Thoracic aorta (tissue), 2 donors: Measurements from ENCODE around the gene GNG5. TPM values are rescaled to one million over a fixed set of nuclear protein-coding genes. Genes with fewer than 3 reads are reported as not detected.

ENCODE experiments used
- ATAC-seq: fragments of 150-250 bp; one replicate; pipeline ENCODE4 v1.8.0; 2017; ENCODE audit warnings: low read depth; ENCODE audit not compliant: insufficient number of reproducible peaks, low FRiP score
- DNase-seq: peaks from one replicate; pipeline ENCODE4 v3.0.0-alpha.2; 2020; ENCODE audit warnings: low spot score
- H3K27ac ChIP-seq, 2 donors: fragments of 200-600 bp; sonication (generic); 1 replicate in 1 of 2; 2 replicates in 1 of 2; pipeline ENCODE4 v1.5.1; 2016; ENCODE audit warnings: mild to moderate bottlenecking in 2 of 2, moderate library complexity in 2 of 2
- H3K27me3 ChIP-seq: fragments of 200-600 bp; sonication (generic); replicated peaks from 2 replicates; pipeline ENCODE4 v1.6.0; 2016; ENCODE audit warnings: mild to moderate bottlenecking; ENCODE audit not compliant: insufficient read depth
- H3K36me3 ChIP-seq: fragments of 200-600 bp; sonication (generic); one replicate; pipeline ENCODE4 v1.5.1; 2016
- H3K4me1 ChIP-seq, 2 donors: fragments of 200-600 bp; sonication (generic); 1 replicate in 1 of 2; 2 replicates in 1 of 2; pipeline versions ENCODE4 v1.5.1 to v1.6.0; 2016; ENCODE audit warnings: low read depth in 2 of 2, mild to moderate bottlenecking in 1 of 2; ENCODE audit not compliant: control insufficient read depth in 1 of 2
- H3K4me3 ChIP-seq: fragments of 200-600 bp; sonication (generic); 2 replicates; pipeline ENCODE4 v1.5.1; 2016; ENCODE audit warnings: mild to moderate bottlenecking
- H3K9me3 ChIP-seq: fragments of 200-600 bp; sonication (generic); 2 replicates; pipeline ENCODE4 v1.5.1; 2016
- total RNA-seq, 2 donors: library from RNA; depleted of rRNA; stranded (reverse); fragments of >200 nt; gene quantifications; one replicate each; pipeline versions ENCODE4 v1.1.0 to v1.2.3, GENCODE V29; 2016
- TF ChIP-seq, protein P1 (sequence below): fragments of 200-600 bp; sonication (generic); IDR thresholded peaks from one replicate; pipeline ENCODE4 v1.5.1; 2019; ENCODE audit warnings: antibody characterized with exemption

The GNG5 gene
- total RNA-seq = 100 to 1,000 TPM in 1 of 2 donors, 10 to 100 TPM in 1; 87.2 to 128 TPM

DNA sequence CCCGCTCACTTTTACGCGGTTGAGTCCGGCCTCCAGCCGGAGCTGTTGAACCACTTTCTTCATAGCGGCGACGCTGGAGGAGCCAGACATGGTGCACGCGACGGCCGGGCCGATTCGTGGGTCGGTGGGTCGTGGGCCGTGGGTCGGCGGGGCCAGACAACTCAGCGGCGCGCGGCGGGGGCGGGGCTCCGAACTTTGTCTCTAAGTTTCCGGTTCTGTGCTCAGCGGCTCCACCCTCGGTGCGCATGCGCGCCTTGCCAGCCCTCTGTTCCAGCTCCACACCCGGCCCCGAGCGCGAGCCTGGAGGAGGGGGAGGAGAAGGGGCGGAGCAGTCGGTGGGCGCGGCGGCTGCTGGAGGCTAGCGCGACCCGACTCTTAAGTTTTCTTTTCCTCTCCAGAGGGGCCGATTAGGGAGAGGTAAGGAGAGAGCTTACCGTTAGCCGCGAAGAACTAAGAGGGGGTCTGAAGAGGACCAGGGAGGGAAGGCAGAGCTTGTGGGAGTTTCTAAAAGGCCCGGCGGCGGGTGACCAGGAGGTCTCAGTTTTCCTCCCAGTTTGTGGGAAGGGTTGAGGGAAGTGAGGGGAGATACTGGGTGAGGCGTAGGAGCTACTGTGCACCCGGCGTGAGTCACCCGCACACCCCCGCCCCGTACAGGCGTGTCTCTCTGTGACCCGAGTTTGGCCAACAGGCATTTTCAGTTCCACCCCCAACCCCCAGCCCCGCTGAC lies at the start of gene GNG5, which contains the start of gene SPATA1:
TSS of gene GNG5 (minus strand) at position 580 of the 727 bp plus-strand sequence. CDS start at position 90, 490 bp downstream.
TSS of gene SPATA1 (plus strand) at position 385 of the 727 bp plus-strand sequence. CDS start 9,974 bp downstream, outside the sequence.
- H3K27ac ChIP-seq = peak within 1 kb of the TSS; percentile 91 to 92
- H3K36me3 ChIP-seq = no peaks in the 10 kb centered on the region
- no peaks in the 10 kb centered on the region for H3K27me3 ChIP-seq
- H3K4me3 ChIP-seq = peak within 1 kb of the TSS; percentile 71
- ATAC-seq (peak; percentile 96), DNase-seq (peak; percentile 95)
- H3K4me1 ChIP-seq = peaks cover 28 to 41% of the 10 kb centered on the region in 2 donors
- H3K9me3 ChIP-seq = no peaks in the 10 kb centered on the region
- TF ChIP-seq, protein P1, sequence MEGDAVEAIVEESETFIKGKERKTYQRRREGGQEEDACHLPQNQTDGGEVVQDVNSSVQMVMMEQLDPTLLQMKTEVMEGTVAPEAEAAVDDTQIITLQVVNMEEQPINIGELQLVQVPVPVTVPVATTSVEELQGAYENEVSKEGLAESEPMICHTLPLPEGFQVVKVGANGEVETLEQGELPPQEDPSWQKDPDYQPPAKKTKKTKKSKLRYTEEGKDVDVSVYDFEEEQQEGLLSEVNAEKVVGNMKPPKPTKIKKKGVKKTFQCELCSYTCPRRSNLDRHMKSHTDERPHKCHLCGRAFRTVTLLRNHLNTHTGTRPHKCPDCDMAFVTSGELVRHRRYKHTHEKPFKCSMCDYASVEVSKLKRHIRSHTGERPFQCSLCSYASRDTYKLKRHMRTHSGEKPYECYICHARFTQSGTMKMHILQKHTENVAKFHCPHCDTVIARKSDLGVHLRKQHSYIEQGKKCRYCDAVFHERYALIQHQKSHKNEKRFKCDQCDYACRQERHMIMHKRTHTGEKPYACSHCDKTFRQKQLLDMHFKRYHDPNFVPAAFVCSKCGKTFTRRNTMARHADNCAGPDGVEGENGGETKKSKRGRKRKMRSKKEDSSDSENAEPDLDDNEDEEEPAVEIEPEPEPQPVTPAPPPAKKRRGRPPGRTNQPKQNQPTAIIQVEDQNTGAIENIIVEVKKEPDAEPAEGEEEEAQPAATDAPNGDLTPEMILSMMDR = no peak

DNA sequence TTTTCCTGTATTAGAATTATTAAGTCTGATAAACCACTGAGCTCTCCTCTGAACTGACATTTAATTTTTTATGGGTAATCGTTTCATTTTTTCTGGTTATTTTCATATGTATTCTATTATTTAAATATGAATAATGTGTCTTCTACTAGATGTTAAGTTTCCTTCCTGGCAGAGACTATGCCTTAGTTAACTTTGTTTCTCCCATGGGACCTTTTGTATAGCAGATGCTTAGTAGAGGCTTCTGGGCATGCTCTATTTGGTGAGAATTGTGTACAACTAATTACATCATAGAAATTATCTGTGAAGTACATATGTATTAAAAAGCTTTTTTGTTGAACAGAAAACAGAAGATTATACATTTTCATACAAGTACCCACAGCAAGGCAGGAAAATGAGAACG lies 44.4 kb upstream of the GNG5 start:
- no peak for DNase-seq
- Histone ChIP-seq H3K9me3 (no peaks in the 10 kb centered on the region), H3K36me3 (no peaks in the 10 kb centered on the region), H3K27ac (no peak overlapping the region), H3K27me3 (no peaks in the 10 kb centered on the region), H3K4me3 (no peak overlapping the region), H3K4me1 (peaks cover 0 to 8% of the 10 kb centered on the region in 2 donors)
- ATAC-seq = no peak
- TF ChIP-seq, protein P1 = no peak

DNA sequence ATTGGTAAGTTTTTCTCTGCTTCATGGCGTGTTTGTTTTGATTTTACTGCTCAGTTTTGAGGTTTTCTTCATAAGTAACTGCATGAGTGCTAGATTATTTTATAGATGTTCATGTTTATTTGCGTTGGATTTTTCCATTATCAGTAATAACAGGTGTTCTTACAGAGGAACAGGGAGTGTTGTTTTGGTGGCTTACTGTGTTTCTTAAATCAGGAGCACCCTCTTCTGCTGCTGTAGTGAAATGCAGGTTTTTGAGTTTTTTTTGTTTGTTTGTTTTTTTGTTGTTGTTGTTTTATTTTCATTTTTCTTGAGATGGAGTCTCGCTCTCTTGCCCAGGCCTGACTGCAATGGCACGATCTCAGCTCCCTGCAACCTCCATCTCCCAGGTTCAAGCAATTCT lies 35.3 kb upstream of the GNG5 start:
- no peaks in the 10 kb centered on the region for H3K27me3 ChIP-seq
- peaks cover 5% of the 10 kb centered on the region for H3K36me3 ChIP-seq
- TF ChIP-seq, protein P1 = no peak
- no peak overlapping the region for H3K4me3 ChIP-seq
- H3K9me3 ChIP-seq = no peaks in the 10 kb centered on the region
- DNase-seq = no peak
- H3K4me1 ChIP-seq = no peaks in the 10 kb centered on the region
- ATAC-seq = no peak
- H3K27ac ChIP-seq = no peak overlapping the region

DNA sequence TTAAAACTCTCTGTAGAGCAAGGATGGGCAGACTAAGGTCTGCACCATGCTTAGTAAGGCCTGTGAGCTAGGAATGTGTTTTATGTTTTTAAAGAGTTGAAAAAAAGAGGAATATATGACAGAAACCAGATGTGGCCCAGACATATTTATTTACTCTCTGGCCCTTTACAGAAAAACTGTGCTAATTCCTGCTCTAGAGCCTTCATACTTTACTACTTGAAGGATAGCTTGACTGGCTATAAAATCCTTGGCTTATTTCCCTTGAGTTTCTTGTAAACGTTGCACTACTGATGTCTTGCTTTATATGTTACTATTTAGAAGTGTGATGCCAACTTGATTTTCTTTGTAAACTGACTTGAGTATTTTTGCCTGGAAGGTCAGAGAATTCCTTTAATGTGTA lies 34.4 kb upstream of the GNG5 start:
- DNase-seq (no peak), ATAC-seq (no peak)
- H3K27me3 ChIP-seq = no peaks in the 10 kb centered on the region
- H3K27ac ChIP-seq = no peak overlapping the region
- no peak overlapping the region for H3K4me3 ChIP-seq
- TF ChIP-seq, protein P1 = no peak
- H3K36me3 ChIP-seq = peaks cover 5% of the 10 kb centered on the region
- no peaks in the 10 kb centered on the region for H3K4me1 ChIP-seq
- no peaks in the 10 kb centered on the region for H3K9me3 ChIP-seq

DNA sequence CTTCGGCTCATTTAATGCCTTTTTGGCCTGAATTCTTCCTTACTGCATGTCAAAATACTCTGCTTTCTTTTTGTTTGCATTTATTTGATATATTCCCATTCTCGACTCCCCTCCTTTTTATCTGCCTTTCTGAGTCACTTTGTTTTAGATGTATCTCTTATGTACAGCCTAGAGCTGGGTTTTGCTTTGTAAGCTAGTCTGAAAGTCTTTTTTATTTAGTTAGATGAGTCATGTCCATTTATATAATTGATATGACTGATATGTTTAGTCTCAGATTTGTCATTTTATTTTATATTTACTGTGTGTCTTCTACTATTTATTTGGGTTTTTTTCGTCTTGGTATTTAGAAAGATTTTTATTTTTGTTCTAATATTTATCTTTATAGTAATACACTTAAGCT lies 33.6 kb upstream of the GNG5 start:
- DNase-seq (no peak), ATAC-seq (no peak)
- Histone ChIP-seq H3K4me1 (no peaks in the 10 kb centered on the region), H3K36me3 (peaks cover 5% of the 10 kb centered on the region), H3K27me3 (no peaks in the 10 kb centered on the region), H3K27ac (no peak overlapping the region), H3K9me3 (no peaks in the 10 kb centered on the region), H3K4me3 (no peak overlapping the region)
- TF ChIP-seq, protein P1 = no peak
